ENCODE measurements around the gene SGMS1.

The SGMS1 gene

GRCh38 chr10:50392966-50393718 lies 230.6 kb downstream of the SGMS1 start:
- Histone ChIP-seq H3K4me3 (ENCODE audit: insufficient read length, low read depth) (no peak overlapping the region), H3K4me1 (ENCODE audit: insufficient read depth, insufficient read length) (no peaks in the 10 kb centered on the region), H3K27me3 (ENCODE audit: insufficient read depth, insufficient read length) (no peaks in the 10 kb centered on the region), H3K9ac (ENCODE audit: insufficient read length, low read depth) (no peak overlapping the region), H3K9me3 (ENCODE audit: insufficient read depth, low read length) (no peaks in the 10 kb centered on the region), H3K36me3 (ENCODE audit: insufficient read depth, insufficient read length, low read length) (peaks cover 2% of the 10 kb centered on the region)
- TF ChIP-seq ZNF274 (IDR thresholded peaks at IDR 0.05; ENCODE audit: low read depth, low read length): no peak
- TF ChIP-seq YY1 (IDR thresholded peaks at IDR 0.05; ENCODE audit: insufficient read depth, insufficient read length): no peak
- no peak for TF ChIP-seq SUZ12 (IDR thresholded peaks at IDR 0.05; ENCODE audit: extremely low read depth, insufficient read depth, insufficient read length)
- DNase-seq (ENCODE audit: low read depth, low spot score): no peak

DNA sequence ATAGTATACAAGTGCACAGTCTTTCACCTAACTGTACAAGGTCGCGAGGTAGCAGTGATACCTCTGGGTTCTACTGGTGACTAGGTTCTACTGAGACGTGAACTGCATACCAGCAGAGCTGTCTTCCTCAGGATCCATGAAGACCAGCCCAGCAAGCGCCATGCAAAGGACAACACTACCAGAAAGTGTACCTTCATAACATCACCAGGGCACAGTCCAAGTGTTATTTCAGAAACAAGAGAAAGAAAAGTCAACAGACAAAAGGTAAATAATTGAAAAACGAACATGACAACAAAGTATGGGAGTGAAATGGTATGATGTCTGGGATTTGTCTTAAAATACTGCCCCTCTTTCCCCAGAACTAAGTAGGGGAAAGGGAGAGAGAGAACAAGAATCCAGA lies 231.3 kb downstream of the SGMS1 start:
- Histone ChIP-seq H3K27me3 (ENCODE audit: insufficient read depth, insufficient read length) (no peaks in the 10 kb centered on the region), H3K4me1 (ENCODE audit: insufficient read depth, insufficient read length) (no peaks in the 10 kb centered on the region), H3K36me3 (ENCODE audit: insufficient read depth, insufficient read length, low read length) (peaks cover 2% of the 10 kb centered on the region), H3K9me3 (ENCODE audit: insufficient read depth, low read length) (no peaks in the 10 kb centered on the region), H3K9ac (ENCODE audit: insufficient read length, low read depth) (no peak overlapping the region), H3K4me3 (ENCODE audit: insufficient read length, low read depth) (no peak overlapping the region)
- TF ChIP-seq SUZ12 (IDR thresholded peaks at IDR 0.05; ENCODE audit: extremely low read depth, insufficient read depth, insufficient read length) (no peak), ZNF274 (IDR thresholded peaks at IDR 0.05; ENCODE audit: low read depth, low read length) (no peak), YY1 (IDR thresholded peaks at IDR 0.05; ENCODE audit: insufficient read depth, insufficient read length) (no peak)
- no peak for DNase-seq (ENCODE audit: low read depth, low spot score)

- Histone ChIP-seq H3K9ac (ENCODE audit: insufficient read length, low read depth) (no peak overlapping the region), H3K27me3 (ENCODE audit: insufficient read depth, insufficient read length) (no peaks in the 10 kb centered on the region), H3K4me3 (ENCODE audit: insufficient read length, low read depth) (no peak overlapping the region), H3K9me3 (ENCODE audit: insufficient read depth, low read length) (no peaks in the 10 kb centered on the region), H3K36me3 (ENCODE audit: insufficient read depth, insufficient read length, low read length) (peaks cover 5% of the 10 kb centered on the region), H3K4me1 (ENCODE audit: insufficient read depth, insufficient read length) (no peaks in the 10 kb centered on the region)
- no peak for DNase-seq (ENCODE audit: low read depth, low spot score)
- TF ChIP-seq ZNF274 (IDR thresholded peaks at IDR 0.05; ENCODE audit: low read depth, low read length): no peak
- no peak for TF ChIP-seq YY1 (IDR thresholded peaks at IDR 0.05; ENCODE audit: insufficient read depth, insufficient read length)
These were observed 233.5 kb downstream of the SGMS1 start for GRCh38 chr10:50390302-50390701.

GRCh38 chr10:50388181-50388580 lies 235.6 kb downstream of the SGMS1 start:
- no peak overlapping the region for H3K9ac ChIP-seq (ENCODE audit: insufficient read length, low read depth)
- H3K4me1 ChIP-seq (ENCODE audit: insufficient read depth, insufficient read length): no peaks in the 10 kb centered on the region
- H3K36me3 ChIP-seq (ENCODE audit: insufficient read depth, insufficient read length, low read length): peaks cover 5% of the 10 kb centered on the region
- TF ChIP-seq SUZ12 (IDR thresholded peaks at IDR 0.05; ENCODE audit: extremely low read depth, insufficient read depth, insufficient read length): no peak
- no peak for TF ChIP-seq YY1 (IDR thresholded peaks at IDR 0.05; ENCODE audit: insufficient read depth, insufficient read length)
- H3K27me3 ChIP-seq (ENCODE audit: insufficient read depth, insufficient read length): no peaks in the 10 kb centered on the region
- no peak overlapping the region for H3K4me3 ChIP-seq (ENCODE audit: insufficient read length, low read depth)
- DNase-seq (ENCODE audit: low read depth, low spot score): no peak
- no peaks in the 10 kb centered on the region for H3K9me3 ChIP-seq (ENCODE audit: insufficient read depth, low read length)

DNA sequence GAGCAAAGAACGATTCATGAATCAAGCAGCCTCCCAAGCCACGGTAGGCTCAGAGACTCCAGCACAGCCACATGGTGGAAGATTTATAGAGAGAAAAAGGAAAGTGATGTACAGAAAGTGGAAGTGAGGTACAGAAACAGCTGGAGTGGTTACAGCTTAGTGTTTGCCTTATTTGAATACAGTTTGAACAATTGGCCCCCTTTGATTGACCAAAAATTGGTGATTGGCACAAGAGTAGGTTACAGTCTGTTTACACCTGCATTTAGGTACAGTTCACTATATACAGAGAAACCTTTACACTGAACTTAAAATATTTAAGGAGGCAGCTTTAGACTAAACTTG lies 236.1 kb downstream of the SGMS1 start:
- H3K27me3 ChIP-seq (ENCODE audit: insufficient read depth, insufficient read length): no peaks in the 10 kb centered on the region
- DNase-seq (ENCODE audit: low read depth, low spot score): no peak
- no peaks in the 10 kb centered on the region for H3K9me3 ChIP-seq (ENCODE audit: insufficient read depth, low read length)
- TF ChIP-seq ZNF274 (IDR thresholded peaks at IDR 0.05; ENCODE audit: low read depth, low read length): no peak
- TF ChIP-seq YY1 (IDR thresholded peaks at IDR 0.05; ENCODE audit: insufficient read depth, insufficient read length): no peak
- no peak for TF ChIP-seq SUZ12 (IDR thresholded peaks at IDR 0.05; ENCODE audit: extremely low read depth, insufficient read depth, insufficient read length)
- H3K4me1 ChIP-seq (ENCODE audit: insufficient read depth, insufficient read length): no peaks in the 10 kb centered on the region
- H3K4me3 ChIP-seq (ENCODE audit: insufficient read length, low read depth): no peak overlapping the region
- H3K36me3 ChIP-seq (ENCODE audit: insufficient read depth, insufficient read length, low read length): peaks cover 5% of the 10 kb centered on the region
- H3K9ac ChIP-seq (ENCODE audit: insufficient read length, low read depth): no peak overlapping the region

GRCh38 chr10:50387007-50387731 lies 236.6 kb downstream of the SGMS1 start:
- no peak for TF ChIP-seq YY1 (IDR thresholded peaks at IDR 0.05; ENCODE audit: insufficient read depth, insufficient read length)
- TF ChIP-seq ZNF274 (IDR thresholded peaks at IDR 0.05; ENCODE audit: low read depth, low read length): no peak
- no peak for TF ChIP-seq SUZ12 (IDR thresholded peaks at IDR 0.05; ENCODE audit: extremely low read depth, insufficient read depth, insufficient read length)
- DNase-seq (ENCODE audit: low read depth, low spot score): no peak
- Histone ChIP-seq H3K4me1 (ENCODE audit: insufficient read depth, insufficient read length) (no peaks in the 10 kb centered on the region), H3K9me3 (ENCODE audit: insufficient read depth, low read length) (no peaks in the 10 kb centered on the region), H3K4me3 (ENCODE audit: insufficient read length, low read depth) (no peak overlapping the region), H3K27me3 (ENCODE audit: insufficient read depth, insufficient read length) (no peaks in the 10 kb centered on the region), H3K36me3 (ENCODE audit: insufficient read depth, insufficient read length, low read length) (peaks cover 5% of the 10 kb centered on the region), H3K9ac (ENCODE audit: insufficient read length, low read depth) (no peak overlapping the region)

DNA sequence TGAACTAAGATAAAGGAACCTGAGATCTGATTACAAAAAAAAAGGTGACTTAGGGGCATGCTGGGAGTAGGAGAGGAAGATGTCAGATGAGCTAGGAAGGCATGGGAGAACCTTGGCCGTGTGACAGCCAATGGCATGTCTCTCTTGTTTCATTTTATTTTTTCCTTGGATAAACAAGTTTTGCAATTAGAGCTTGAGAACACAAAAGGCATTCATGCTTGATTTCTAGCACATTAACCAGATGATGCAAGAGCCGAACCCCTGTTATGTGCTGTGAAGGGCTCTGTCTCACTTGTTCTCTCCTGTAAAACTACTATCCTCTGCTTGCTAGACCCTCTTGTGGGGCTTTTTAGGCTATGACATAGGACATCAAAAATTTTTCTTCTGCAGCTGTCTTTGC lies 238.1 kb downstream of the SGMS1 start:
- Histone ChIP-seq H3K4me3 (ENCODE audit: insufficient read length, low read depth) (no peak overlapping the region), H3K4me1 (ENCODE audit: insufficient read depth, insufficient read length) (no peaks in the 10 kb centered on the region), H3K9me3 (ENCODE audit: insufficient read depth, low read length) (no peaks in the 10 kb centered on the region), H3K9ac (ENCODE audit: insufficient read length, low read depth) (no peak overlapping the region), H3K27me3 (ENCODE audit: insufficient read depth, insufficient read length) (no peaks in the 10 kb centered on the region), H3K36me3 (ENCODE audit: insufficient read depth, insufficient read length, low read length) (peaks cover 5% of the 10 kb centered on the region)
- no peak for TF ChIP-seq SUZ12 (IDR thresholded peaks at IDR 0.05; ENCODE audit: extremely low read depth, insufficient read depth, insufficient read length)
- no peak for DNase-seq (ENCODE audit: low read depth, low spot score)

Measured in NT2/D1 (cell line).